HG03025 (cell line): ENCODE results near the gene ATP5ME.

Experiments
- ATAC-seq: cut with Tn5 transposase; IDR thresholded peaks from one replicate; pipeline ENCODE4 v1.9.1; 2021; ENCODE audit warnings: mild to moderate bottlenecking, moderate library complexity; ENCODE audit not compliant: unreplicated experiment, low FRiP score

ATP5ME gene

GRCh38 chr4:685679-686412, 11.8 kb upstream of the ATP5ME start:
- no peak for ATAC-seq

- no peak for ATAC-seq
Measured at GRCh38 chr4:684623-685327, 10.7 kb upstream of the ATP5ME start.

GRCh38 chr4:683982-684622, 10.0 kb upstream of the ATP5ME start:
- no peak for ATAC-seq

DNA sequence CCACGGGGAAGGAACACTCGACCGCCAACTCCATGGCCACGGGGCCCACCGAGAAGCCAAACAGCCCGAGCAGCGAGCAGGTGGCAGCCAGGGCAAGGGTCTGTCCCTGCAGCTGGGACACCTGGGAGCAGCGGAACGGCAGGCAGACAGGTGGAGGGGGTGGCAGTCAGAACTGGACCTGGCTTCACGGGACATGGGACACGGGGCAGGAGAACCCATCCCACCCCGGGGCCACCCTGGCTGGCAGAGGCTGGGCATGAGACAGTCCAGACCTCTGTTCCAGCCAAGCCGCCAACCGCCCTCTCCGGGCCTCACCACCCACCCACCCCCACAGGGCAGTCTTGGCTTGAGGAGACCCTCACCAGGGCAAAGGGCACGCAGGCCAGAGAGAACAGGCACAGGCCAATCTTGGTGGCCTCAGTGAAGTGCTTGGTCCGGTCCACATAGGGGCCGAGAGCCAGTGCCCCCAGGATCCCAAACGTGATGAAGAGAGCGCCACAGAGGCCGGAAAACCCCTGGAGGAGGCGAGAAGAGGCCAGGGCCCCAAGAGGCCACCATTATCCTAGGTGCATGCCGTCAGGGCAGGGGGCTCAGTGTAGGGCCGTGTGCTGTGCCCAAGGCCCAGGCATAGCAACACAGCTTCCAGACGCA, 9.3 kb upstream of the ATP5ME start:
- no peak for ATAC-seq

- ATAC-seq, result no peak
Measured at GRCh38 chr4:682490-683172, 8.6 kb upstream of the ATP5ME start.

GRCh38 chr4:681736-682451, 7.8 kb upstream of the ATP5ME start:
- ATAC-seq, result no peak

DNA sequence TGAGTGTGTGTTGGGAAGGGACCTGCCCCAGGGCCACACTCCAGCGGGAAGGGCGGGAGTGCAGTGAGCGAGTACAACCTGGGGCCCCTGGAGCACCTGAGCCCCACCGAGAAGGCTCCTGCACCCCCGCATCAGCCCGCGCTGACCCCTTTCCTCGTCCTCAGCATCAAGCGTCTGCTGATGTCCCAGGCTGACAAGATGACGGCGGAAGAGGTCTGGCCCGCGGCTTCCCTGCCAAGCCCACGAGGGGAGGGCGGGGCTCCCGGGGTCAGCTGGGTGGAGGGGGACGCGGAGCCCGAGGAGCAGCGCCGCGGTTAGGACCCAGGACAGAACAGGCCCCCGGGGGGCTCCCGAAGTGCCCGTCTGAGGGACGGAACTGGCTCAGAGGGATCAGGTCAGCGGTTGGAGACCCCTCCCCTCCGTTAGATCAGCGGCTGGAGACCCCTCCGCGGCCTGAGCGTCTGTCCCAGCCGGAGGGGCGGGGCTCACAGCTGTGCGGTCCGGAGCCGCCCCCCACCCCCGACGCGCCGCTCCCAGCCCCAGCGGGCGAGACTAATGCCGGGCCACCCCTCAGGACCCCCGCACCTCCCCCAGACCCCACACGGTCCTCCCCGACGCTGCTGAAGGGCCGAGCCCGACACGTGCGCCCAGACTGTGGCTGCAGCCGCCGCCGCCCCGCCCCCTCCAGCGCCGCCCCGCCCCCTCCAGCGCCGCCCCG, 7.0 kb upstream of the ATP5ME start:
- no peak for ATAC-seq

- no peak for ATAC-seq
Measured at GRCh38 chr4:680551-680927, 6.5 kb upstream of the ATP5ME start.

DNA sequence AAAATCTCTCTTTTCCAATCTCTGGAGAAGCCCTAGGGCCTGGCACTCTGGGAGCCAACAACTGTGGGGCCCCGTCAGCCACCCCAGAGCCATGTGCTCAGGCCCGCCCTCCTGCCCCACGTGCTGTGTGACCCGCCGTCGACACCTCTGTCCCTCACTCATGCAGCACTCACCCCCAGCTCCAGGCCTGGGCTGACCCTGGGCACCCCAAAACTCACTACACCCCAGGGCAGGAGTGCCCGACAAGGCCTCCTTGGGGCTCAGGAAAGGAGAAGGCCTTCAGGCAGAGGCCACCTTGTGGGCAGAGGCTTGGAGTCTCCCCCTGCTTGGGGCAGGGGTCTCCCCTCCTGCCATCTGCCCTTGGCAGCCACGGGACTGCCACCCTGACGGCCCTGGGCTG, 6.0 kb upstream of the ATP5ME start:
- no peak for ATAC-seq

GRCh38 chr4:679629-680028, 5.6 kb upstream of the ATP5ME start:
- no peak for ATAC-seq

- no peak for ATAC-seq
Measured at GRCh38 chr4:679104-679481, 5.0 kb upstream of the ATP5ME start.

DNA sequence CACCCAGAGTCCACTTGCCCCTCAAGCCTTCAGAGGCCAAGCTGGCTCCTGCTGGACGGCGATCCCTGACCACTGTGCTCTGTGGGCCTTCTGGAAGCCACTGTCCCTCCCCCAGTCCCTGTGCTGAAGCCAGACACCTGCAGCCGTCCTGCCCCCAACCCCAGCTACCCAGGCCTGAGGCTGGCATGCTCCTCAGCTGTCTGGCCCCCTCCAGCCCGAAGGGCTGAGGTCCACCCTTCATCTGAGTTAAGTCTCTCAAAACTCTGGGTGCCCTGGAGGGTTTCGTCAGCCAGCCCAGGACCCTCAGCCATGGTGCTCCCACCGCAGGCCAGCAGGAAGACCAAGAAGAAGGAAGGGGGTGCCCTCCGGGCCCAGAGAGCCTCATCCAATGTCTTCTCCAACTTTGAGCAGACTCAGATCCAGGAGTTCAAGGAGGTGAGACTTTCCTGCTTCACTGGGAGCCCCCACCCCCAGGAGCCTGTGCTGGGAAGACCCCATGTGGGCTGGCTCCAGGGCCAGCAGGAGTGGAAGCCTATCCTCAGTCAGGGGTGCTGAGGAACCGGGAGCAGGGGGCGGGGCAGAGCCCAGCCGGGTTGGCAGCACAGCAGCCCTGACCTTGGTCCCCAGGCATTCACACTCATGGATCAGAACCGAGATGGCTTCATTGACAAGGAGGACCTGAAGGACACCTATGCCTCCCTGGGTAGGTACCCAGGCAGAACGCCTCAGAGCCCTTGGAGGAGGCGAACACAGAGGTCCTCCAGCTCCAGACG, 4.4 kb upstream of the ATP5ME start:
- no peak for ATAC-seq

DNA sequence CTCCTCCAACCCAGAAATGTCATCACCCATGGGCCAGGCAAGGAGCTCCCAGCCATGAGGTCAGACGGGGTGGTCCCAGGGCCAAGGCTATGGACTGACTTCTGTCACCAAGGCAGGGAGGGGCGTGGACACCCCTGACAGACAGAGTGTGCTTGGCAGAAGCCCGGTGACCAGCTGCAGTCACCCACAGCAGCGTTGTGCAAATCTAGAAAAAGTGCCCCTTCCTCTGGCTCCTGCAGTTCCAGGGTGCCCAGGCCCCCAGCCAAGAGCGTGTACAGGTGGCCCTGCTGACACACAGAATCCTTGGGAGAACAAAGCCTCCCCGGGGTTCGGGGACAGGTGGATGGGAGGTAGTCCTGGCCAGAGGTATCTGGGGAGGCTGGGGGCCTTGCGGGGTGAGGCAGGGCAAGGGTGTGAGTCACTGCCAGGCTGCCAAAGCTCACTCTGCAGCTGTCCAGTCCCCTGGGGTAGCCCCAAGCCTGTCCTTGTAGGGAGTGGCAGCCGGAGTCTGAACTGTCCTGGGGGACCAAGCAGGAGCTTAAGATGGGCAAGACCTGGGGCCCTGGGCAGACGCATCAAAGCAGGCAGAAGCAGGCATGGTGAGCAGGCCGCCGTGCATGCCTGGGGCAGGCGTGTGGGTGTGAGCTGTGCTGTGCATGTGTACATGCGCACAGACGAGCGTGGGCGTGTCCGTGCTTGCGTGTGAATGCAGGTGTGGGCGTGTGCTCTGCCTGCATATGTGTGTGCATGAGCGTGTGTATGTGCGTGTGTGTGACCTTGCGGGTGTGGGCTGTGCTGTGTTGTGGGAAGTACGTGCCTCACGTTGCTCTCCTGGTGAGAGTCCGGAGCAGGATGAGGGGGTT, 3.6 kb upstream of the ATP5ME start:
- ATAC-seq, result no peak

GRCh38 chr4:676871-677235, 2.8 kb upstream of the ATP5ME start:
- no peak for ATAC-seq

GRCh38 chr4:675980-676870, 2.1 kb upstream of the ATP5ME start:
- ATAC-seq, result no peak

GRCh38 chr4:675036-675882, 1.2 kb upstream of the ATP5ME start:
- ATAC-seq, result peak; percentile 7
